Measurements from ENCODE around the gene COL24A1.

- TF ChIP-seq IRF2 (CRISPR knock-in tag; IDR thresholded peaks at IDR 0.05; ENCODE audit: borderline replicate concordance, low read depth) (no peak), CTCF (IDR thresholded peaks at IDR 0.05) (no peak), TCF7 (CRISPR knock-in tag; IDR thresholded peaks at IDR 0.05; ENCODE audit: low read depth) (no peak), ZNF416 (CRISPR knock-in tag; IDR thresholded peaks at IDR 0.05) (no peak), ZNF263 (CRISPR knock-in tag; IDR thresholded peaks at IDR 0.05; ENCODE audit: low read depth) (no peak), E2F1 (CRISPR knock-in tag; IDR thresholded peaks at IDR 0.05) (no peak), ZSCAN18 (CRISPR knock-in tag; IDR thresholded peaks at IDR 0.05) (no peak), FOXK1 (CRISPR knock-in tag; IDR thresholded peaks at IDR 0.05) (no peak), ZNF671 (CRISPR knock-in tag; IDR thresholded peaks at IDR 0.05) (no peak), SP1 (CRISPR knock-in tag; conservative IDR thresholded peaks at IDR 0.05) (no peak), NR2C2 (CRISPR knock-in tag; IDR thresholded peaks at IDR 0.05) (no peak)
Measured at GRCh38 chr1:85681087-85681486, 475.5 kb downstream of the COL24A1 start.
